B cell (primary cell): Measurements from ENCODE around the gene LSM4.

Source experiments
- CTCF ChIP-seq: fragments of 200-600 bp; IDR thresholded peaks from one replicate; pipeline ENCODE4 v1.8.0; 2022; ENCODE audit warnings: antibody characterized with exemption, mild to moderate bottlenecking
- EZH2 ChIP-seq: IDR thresholded peaks from 2 replicates; pipeline ENCODE4 v1.6.1; 2012; ENCODE audit warnings: borderline replicate concordance, low read depth, mild to moderate bottlenecking, moderate library complexity, low read length; ENCODE audit not compliant: insufficient read depth, poor library complexity, severe bottlenecking

- TF ChIP-seq CTCF: no peak
- TF ChIP-seq EZH2: no peak
These were observed 57.3 kb downstream of the LSM4 start for GRCh38 chr19:18265582-18265981.
